Measurements from ENCODE around the gene ALDH1L1. TPM values are rescaled to one million over a fixed set of nuclear protein-coding genes. Genes with fewer than 3 reads are reported as not detected.
A peak's percentile ranks its signal among the peaks of the same experiment; 100 is the strongest.

Gene ALDH1L1
- total RNA-seq, 1 experiment from 2014 or later: 0.36 TPM

DNA sequence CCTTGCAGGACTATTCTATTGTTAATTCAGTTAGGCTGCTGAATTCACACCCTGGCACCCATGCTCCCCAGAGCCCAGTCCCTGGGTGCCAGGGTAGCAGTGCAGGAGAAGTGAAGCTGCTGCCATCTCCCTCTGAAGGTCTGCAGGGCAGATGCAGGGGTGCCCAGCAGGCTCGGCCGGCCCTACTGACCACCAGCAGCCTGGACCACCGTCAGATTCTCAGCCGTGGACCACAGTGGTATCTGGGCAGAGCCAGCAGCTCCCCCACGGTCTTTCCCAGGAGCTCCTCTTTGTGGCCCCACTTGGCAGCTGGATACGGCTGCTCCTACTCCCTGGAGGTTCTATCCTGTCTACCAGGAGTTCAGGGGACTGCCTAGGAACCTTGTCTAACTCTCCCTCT lies 46.8 kb downstream of the ALDH1L1 start:
- CTCF ChIA-PET: interaction anchor here (0.6 to 2.3 kb wide), 6 partner anchors 58 to 258 kb away, joined by 3 to 22 read pairs (median 4); no protein-coding TSS in a partner anchor
- no peaks in the 10 kb centered on the region; the same call in 1 of the 2 replicates for H3K4me1 ChIP-seq (ENCODE audit: control insufficient read depth, insufficient read depth, low read length)
- no TSS peak for BruUV-seq (replicated peaks)
- H3K4me3 ChIP-seq (ENCODE audit: low read depth in 2 of 2, low read length in 2 of 2): no peak overlapping the region
- H3K9me3 ChIP-seq (ENCODE audit: control insufficient read depth, insufficient read depth, low read depth, low read length): no peaks in the 10 kb centered on the region
- no peak overlapping the region for H3K27ac ChIP-seq (ENCODE audit: low read length)
- no peaks in the 10 kb centered on the region for H3K36me3 ChIP-seq (ENCODE audit: control insufficient read depth, insufficient read depth, low read length)
- POLR2A ChIA-PET: no interaction called here
- in situ Hi-C loops (cut with HindIII; ENCODE audit: low pct_unique_long_range_greater_than_20kb, low sequenced_read_pairs): no loop called here
- no peaks in the 10 kb centered on the region for H3K27me3 ChIP-seq (ENCODE audit: control insufficient read depth, insufficient read depth, low read length)
- no peak for TF ChIP-seq POLR2AphosphoS5 (IDR thresholded peaks at IDR 0.05; ENCODE audit: low read depth, low read length)
- TF ChIP-seq TCF7L2 (IDR thresholded peaks at IDR 0.05; ENCODE audit: low read depth, low read length): no peak
- TF ChIP-seq SIN3A (IDR thresholded peaks at IDR 0.05; ENCODE audit: borderline replicate concordance, insufficient read depth, low read depth, low read length): no peak
- TF ChIP-seq, protein P1, sequence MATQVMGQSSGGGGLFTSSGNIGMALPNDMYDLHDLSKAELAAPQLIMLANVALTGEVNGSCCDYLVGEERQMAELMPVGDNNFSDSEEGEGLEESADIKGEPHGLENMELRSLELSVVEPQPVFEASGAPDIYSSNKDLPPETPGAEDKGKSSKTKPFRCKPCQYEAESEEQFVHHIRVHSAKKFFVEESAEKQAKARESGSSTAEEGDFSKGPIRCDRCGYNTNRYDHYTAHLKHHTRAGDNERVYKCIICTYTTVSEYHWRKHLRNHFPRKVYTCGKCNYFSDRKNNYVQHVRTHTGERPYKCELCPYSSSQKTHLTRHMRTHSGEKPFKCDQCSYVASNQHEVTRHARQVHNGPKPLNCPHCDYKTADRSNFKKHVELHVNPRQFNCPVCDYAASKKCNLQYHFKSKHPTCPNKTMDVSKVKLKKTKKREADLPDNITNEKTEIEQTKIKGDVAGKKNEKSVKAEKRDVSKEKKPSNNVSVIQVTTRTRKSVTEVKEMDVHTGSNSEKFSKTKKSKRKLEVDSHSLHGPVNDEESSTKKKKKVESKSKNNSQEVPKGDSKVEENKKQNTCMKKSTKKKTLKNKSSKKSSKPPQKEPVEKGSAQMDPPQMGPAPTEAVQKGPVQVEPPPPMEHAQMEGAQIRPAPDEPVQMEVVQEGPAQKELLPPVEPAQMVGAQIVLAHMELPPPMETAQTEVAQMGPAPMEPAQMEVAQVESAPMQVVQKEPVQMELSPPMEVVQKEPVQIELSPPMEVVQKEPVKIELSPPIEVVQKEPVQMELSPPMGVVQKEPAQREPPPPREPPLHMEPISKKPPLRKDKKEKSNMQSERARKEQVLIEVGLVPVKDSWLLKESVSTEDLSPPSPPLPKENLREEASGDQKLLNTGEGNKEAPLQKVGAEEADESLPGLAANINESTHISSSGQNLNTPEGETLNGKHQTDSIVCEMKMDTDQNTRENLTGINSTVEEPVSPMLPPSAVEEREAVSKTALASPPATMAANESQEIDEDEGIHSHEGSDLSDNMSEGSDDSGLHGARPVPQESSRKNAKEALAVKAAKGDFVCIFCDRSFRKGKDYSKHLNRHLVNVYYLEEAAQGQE (IDR thresholded peaks at IDR 0.05; ENCODE audit: insufficient read depth in 1 of 2, low read depth in 2 of 2, low read length in 1 of 2): no peak
- TF ChIP-seq, protein P2, sequence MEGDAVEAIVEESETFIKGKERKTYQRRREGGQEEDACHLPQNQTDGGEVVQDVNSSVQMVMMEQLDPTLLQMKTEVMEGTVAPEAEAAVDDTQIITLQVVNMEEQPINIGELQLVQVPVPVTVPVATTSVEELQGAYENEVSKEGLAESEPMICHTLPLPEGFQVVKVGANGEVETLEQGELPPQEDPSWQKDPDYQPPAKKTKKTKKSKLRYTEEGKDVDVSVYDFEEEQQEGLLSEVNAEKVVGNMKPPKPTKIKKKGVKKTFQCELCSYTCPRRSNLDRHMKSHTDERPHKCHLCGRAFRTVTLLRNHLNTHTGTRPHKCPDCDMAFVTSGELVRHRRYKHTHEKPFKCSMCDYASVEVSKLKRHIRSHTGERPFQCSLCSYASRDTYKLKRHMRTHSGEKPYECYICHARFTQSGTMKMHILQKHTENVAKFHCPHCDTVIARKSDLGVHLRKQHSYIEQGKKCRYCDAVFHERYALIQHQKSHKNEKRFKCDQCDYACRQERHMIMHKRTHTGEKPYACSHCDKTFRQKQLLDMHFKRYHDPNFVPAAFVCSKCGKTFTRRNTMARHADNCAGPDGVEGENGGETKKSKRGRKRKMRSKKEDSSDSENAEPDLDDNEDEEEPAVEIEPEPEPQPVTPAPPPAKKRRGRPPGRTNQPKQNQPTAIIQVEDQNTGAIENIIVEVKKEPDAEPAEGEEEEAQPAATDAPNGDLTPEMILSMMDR (IDR thresholded peaks at IDR 0.05): no peak
- DNase-seq (ENCODE audit: low read depth, low spot score): no peak
- intact Hi-C loops (cut with micrococcal nuclease; ENCODE audit: unreplicated experiment): loop anchor here (2.0 kb wide), 1 partner anchor 253 kb away; no protein-coding TSS in a partner anchor
- no peak; the same call in 1 of the 2 replicates for ATAC-seq

DNA sequence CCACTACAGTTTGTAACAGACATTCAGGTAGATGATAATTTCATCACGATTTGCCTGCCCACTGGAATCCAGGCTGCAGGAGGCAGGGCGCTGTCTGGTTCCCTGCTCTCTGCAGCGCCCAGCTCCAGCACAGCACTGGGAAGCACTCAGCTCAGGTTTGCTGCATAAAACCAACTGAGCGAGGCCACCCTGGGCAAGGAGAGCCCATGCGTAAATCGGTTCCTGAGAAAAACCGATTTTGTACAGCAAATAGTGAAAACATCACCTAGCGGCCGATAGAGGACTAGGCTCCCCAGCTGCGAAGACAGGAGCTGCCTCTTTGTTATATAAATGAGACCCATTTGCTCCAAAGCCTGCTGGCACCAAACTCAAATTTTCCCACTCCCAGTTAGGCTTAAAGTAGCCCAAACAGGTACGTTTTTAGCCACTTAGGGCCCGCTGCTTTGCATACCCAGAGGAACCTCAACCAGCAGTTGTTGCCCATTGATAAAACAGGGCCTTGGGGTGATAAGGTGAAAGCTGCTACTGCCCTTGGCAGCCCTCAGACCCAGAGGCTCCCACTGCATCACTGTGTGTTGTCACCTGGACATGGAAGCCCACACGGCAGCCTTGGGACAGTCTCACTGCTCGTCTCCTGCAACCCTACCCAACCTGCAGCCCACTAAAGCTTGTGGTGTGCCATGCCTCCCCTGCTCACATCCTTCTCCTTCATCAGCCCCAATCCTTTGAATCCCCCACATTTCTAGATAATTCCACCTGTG lies 47.5 kb downstream of the ALDH1L1 start:
- ChIA-PET POLR2A (no interaction called here), CTCF (interaction anchor here (0.6 to 2.3 kb wide), 7 partner anchors 15 to 259 kb away, joined by 3 to 22 read pairs (median 3); no protein-coding TSS in a partner anchor)
- Histone ChIP-seq H3K9me3 (ENCODE audit: control insufficient read depth, insufficient read depth, low read depth, low read length) (no peaks in the 10 kb centered on the region), H3K36me3 (ENCODE audit: control insufficient read depth, insufficient read depth, low read length) (no peaks in the 10 kb centered on the region), H3K27me3 (ENCODE audit: control insufficient read depth, insufficient read depth, low read length) (no peaks in the 10 kb centered on the region), H3K4me1 (ENCODE audit: control insufficient read depth, insufficient read depth, low read length) (no peaks in the 10 kb centered on the region; the same call in 1 of the 2 replicates), H3K4me3 (ENCODE audit: low read depth in 2 of 2, low read length in 2 of 2) (no peak overlapping the region), H3K27ac (ENCODE audit: low read length) (no peak overlapping the region)
- no peak for DNase-seq (ENCODE audit: low read depth, low spot score)
- TF ChIP-seq, protein P2 (IDR thresholded peaks at IDR 0.05): peak; percentile 82
- no peak for TF ChIP-seq SIN3A (IDR thresholded peaks at IDR 0.05; ENCODE audit: borderline replicate concordance, insufficient read depth, low read depth, low read length)
- in situ Hi-C loops (cut with HindIII; ENCODE audit: low pct_unique_long_range_greater_than_20kb, low sequenced_read_pairs) (no loop called here), intact Hi-C loops (cut with micrococcal nuclease; ENCODE audit: unreplicated experiment) (no loop called here)
- ATAC-seq: peak; percentile 11; the same call in 1 of the 2 replicates
- no TSS peak for BruUV-seq (replicated peaks)
